ENCODE measurements around the gene PLXNB1. TPM values are rescaled to one million over a fixed set of nuclear protein-coding genes. Genes with fewer than 3 reads are reported as not detected.

Gene PLXNB1
- total RNA-seq, 1 donor from 2014 or later: 115 TPM

- TF ChIP-seq CTCF (IDR thresholded peaks at IDR 0.05; ENCODE audit: insufficient read depth, low read length, poor library complexity, severe bottlenecking): no peak
These were observed 16.7 kb upstream of the PLXNB1 start, which contains the start of gene ATRIP for GRCh38 chr3:48446425-48447193. Gene ATRIP, plus strand, starts transcription at chr3:48446737. Its CDS starts 109 bp downstream, at chr3:48446846.

GRCh38 chr3:48446043-48446424, 16.1 kb upstream of the PLXNB1 start:
- peak overlapping the region; percentile 99 for H3K4me3 ChIP-seq (ENCODE audit: low read depth, low read length)
- TF ChIP-seq CTCF (IDR thresholded peaks at IDR 0.05; ENCODE audit: insufficient read depth, low read length, poor library complexity, severe bottlenecking): no peak
- H3K27me3 ChIP-seq (ENCODE audit: control insufficient read depth, insufficient read depth, low read length): no peaks in the 10 kb centered on the region
- H3K36me3 ChIP-seq (ENCODE audit: control insufficient read depth, insufficient read depth, low read length): no peaks in the 10 kb centered on the region
- no peak for DNase-seq (ENCODE audit: low read depth)

More at GRCh38 chr3:48446425-48447193, 16.7 kb upstream of the PLXNB1 start, which contains the start of gene ATRIP:
- Histone ChIP-seq H3K36me3 (ENCODE audit: control insufficient read depth, insufficient read depth, low read length) (no peaks in the 10 kb centered on the region), H3K27me3 (ENCODE audit: control insufficient read depth, insufficient read depth, low read length) (no peaks in the 10 kb centered on the region), H3K4me3 (ENCODE audit: low read depth, low read length) (peak within 1 kb of the TSS; percentile 99)
- DNase-seq (ENCODE audit: low read depth): no peak

- Histone ChIP-seq H3K4me3 (ENCODE audit: low read depth, low read length) (no peak overlapping the region), H3K36me3 (ENCODE audit: control insufficient read depth, insufficient read depth, low read length) (no peaks in the 10 kb centered on the region), H3K27me3 (ENCODE audit: control insufficient read depth, insufficient read depth, low read length) (no peaks in the 10 kb centered on the region)
- TF ChIP-seq CTCF (IDR thresholded peaks at IDR 0.05; ENCODE audit: insufficient read depth, low read length, poor library complexity, severe bottlenecking): no peak
- DNase-seq (ENCODE audit: low read depth): no peak
These were observed 15.5 kb upstream of the PLXNB1 start for GRCh38 chr3:48445277-48445882.

GRCh38 chr3:48441940-48442339, 12.1 kb upstream of the PLXNB1 start:
- no peak overlapping the region for H3K4me3 ChIP-seq (ENCODE audit: low read depth, low read length)
- DNase-seq (ENCODE audit: low read depth): no peak
- no peaks in the 10 kb centered on the region for H3K27me3 ChIP-seq (ENCODE audit: control insufficient read depth, insufficient read depth, low read length)
- no peak for TF ChIP-seq CTCF (IDR thresholded peaks at IDR 0.05; ENCODE audit: insufficient read depth, low read length, poor library complexity, severe bottlenecking)
- no peaks in the 10 kb centered on the region for H3K36me3 ChIP-seq (ENCODE audit: control insufficient read depth, insufficient read depth, low read length)

- DNase-seq (ENCODE audit: low read depth): no peak
- no peak for TF ChIP-seq CTCF (IDR thresholded peaks at IDR 0.05; ENCODE audit: insufficient read depth, low read length, poor library complexity, severe bottlenecking)
- no peaks in the 10 kb centered on the region for H3K27me3 ChIP-seq (ENCODE audit: control insufficient read depth, insufficient read depth, low read length)
- peak overlapping the region; percentile 84 for H3K4me3 ChIP-seq (ENCODE audit: low read depth, low read length)
- H3K36me3 ChIP-seq (ENCODE audit: control insufficient read depth, insufficient read depth, low read length): no peaks in the 10 kb centered on the region
These were observed 10.7 kb upstream of the PLXNB1 start for GRCh38 chr3:48440590-48440958.

Measured in kidney epithelial cell (primary cell).